HG03571 (cell line): ENCODE results near the gene ADI1.
"Not testable (repeated sequence)": the region's sequence is repeated elsewhere in the genome, so short reads cannot be mapped to it uniquely, and the experiment has no call there.

Experiments
- ATAC-seq: cut with Tn5 transposase; IDR thresholded peaks from one replicate; pipeline ENCODE4 v1.9.1; 2021; ENCODE audit not compliant: unreplicated experiment

Gene ADI1

GRCh38 chr2:3494984-3495666 lies 24.2 kb downstream of the ADI1 start:
- ATAC-seq, result no peak

- ATAC-seq, result no peak
Measured at GRCh38 chr2:3493615-3494007, 25.7 kb downstream of the ADI1 start.

- ATAC-seq, result no peak
Measured at GRCh38 chr2:3492951-3493614, 26.2 kb downstream of the ADI1 start.

- ATAC-seq, result not testable (repeated sequence)
Measured at GRCh38 chr2:3492475-3492787, 26.9 kb downstream of the ADI1 start.

- ATAC-seq, result no peak
Measured at GRCh38 chr2:3491716-3492474, 27.4 kb downstream of the ADI1 start.

GRCh38 chr2:3491306-3491705 lies 28.0 kb downstream of the ADI1 start:
- no peak for ATAC-seq

GRCh38 chr2:3490191-3491170 lies 28.9 kb downstream of the ADI1 start:
- no peak for ATAC-seq

GRCh38 chr2:3489764-3490115 lies 29.6 kb downstream of the ADI1 start:
- ATAC-seq, result no peak

GRCh38 chr2:3488855-3489763 lies 30.2 kb downstream of the ADI1 start:
- ATAC-seq, result no peak

GRCh38 chr2:3488061-3488531 lies 31.2 kb downstream of the ADI1 start:
- no peak for ATAC-seq

GRCh38 chr2:3487432-3487831 lies 31.9 kb downstream of the ADI1 start:
- no peak for ATAC-seq

GRCh38 chr2:3487028-3487425 lies 32.3 kb downstream of the ADI1 start:
- no peak for ATAC-seq

- ATAC-seq, result no peak
Measured at GRCh38 chr2:3486047-3487027, 33.0 kb downstream of the ADI1 start.

- no peak for ATAC-seq
Measured at GRCh38 chr2:3485166-3485565, 34.2 kb downstream of the ADI1 start.

- ATAC-seq, result no peak
Measured at GRCh38 chr2:3483986-3484960, 35.1 kb downstream of the ADI1 start.

GRCh38 chr2:3483227-3483985 lies 35.9 kb downstream of the ADI1 start:
- no peak for ATAC-seq

GRCh38 chr2:3482363-3482821 lies 36.9 kb downstream of the ADI1 start:
- no peak for ATAC-seq
